ENCODE results near the gene OR10A5.

GRCh38 chr11:6799402-6799801, 46.1 kb upstream of the OR10A5 start, which contains the start of gene OR6A2:
- TF ChIP-seq CTCF (conservative IDR thresholded peaks at IDR 0.05) (no peak), ZFX (IDR thresholded peaks at IDR 0.05) (no peak)
